Dermis microvascular lymphatic vessel endothelial cell (primary cell): ENCODE measurements around the gene UBE2L5. TPM values are rescaled to one million over a fixed set of nuclear protein-coding genes. Genes with fewer than 3 reads are reported as not detected.

ENCODE experiments used
- DNase-seq, 2 donors: peaks; one replicate each; pipeline versions ENCODE4 v3.0.0 to v3.0.0-alpha.2; 2010; ENCODE audit warnings: low read depth in 2 of 2
- total RNA-seq: library from RNA; depleted of rRNA; stranded (reverse); fragments of >200 nt; gene quantifications from 2 replicates; pipeline ENCODE4 v1.2.1, GENCODE V29; 2014

UBE2L5 gene
- total RNA-seq, 1 donor from 2014 or later: not detected

GRCh38 chr13:30473675-30474074, 51.4 kb downstream of the UBE2L5 start:
- DNase-seq: no peak

- DNase-seq: no peak
These were observed 55.3 kb downstream of the UBE2L5 start for GRCh38 chr13:30477346-30478195.

Other genes with a start within 250 kb of the UBE2L5 start
- gene KATNAL1, start 114.9 kb upstream of the UBE2L5 start, total RNA-seq: 9.1 and 11.5 TPM in 2 replicates
- 120 and 230 TPM in 2 replicates for gene HMGB1, start 43.4 kb downstream of the UBE2L5 start, total RNA-seq
- gene USPL1, start 195.4 kb downstream of the UBE2L5 start, total RNA-seq: 8.0 and 10.2 TPM in 2 replicates